Fibroblast of mammary gland (primary cell): ENCODE data around the gene CYBRD1.

ENCODE experiments used
- DNase-seq: peaks from one replicate; pipeline ENCODE4 v3.0.0-alpha.2; 2010; ENCODE audit warnings: low read depth
- H3K4me3 ChIP-seq: 2 replicates; pipeline ENCODE4 v1.5.1; 2011; ENCODE audit warnings: low read depth, mild to moderate bottlenecking, low read length, moderate library complexity; ENCODE audit not compliant: control insufficient read depth
- CTCF ChIP-seq: conservative IDR thresholded peaks from 2 replicates; pipeline ENCODE4 v1.5.1; 2011; ENCODE audit warnings: low read depth, low read length, inconsistent platforms; ENCODE audit not compliant: control insufficient read depth, insufficient read depth

CYBRD1 gene

DNA sequence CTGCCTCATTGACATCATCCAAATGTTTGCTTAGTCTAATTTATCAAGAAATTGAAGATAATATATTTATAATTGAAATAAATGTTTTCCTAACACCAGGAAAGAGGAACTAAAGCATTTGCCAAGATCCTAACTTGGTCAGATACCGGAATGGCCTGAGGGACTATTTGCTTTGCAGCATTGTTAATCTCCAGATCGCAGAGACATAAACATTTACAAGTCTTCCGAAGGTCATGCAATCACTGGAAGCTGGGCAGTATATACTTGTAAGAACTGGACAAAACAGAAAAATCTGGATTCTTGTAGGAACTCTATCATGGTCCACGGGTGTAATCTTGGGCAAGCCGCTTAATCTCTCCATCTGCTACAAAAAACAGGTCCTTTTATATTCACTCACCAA, 42.2 kb downstream of the CYBRD1 start:
- no peak for TF ChIP-seq CTCF
- no peak for DNase-seq
- no peak overlapping the region for H3K4me3 ChIP-seq

DNA sequence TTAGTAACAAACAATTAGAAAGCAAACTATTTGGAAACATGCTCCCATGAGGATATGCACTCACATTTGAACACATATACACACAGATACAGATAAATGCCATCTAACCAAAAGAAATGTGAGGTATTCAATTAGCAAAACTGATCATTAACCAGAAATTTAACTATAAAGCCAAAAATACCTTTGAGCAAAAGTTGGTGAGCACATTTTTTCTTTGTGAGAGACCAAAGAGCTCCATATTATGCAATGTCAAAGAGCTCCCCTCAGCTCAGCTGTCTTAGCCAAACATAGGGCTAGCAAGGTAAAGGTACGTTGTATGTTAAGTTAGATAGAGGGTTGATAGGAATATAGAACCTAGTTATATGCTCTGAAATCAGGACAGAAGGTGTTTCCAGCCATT, 43.8 kb downstream of the CYBRD1 start:
- H3K4me3 ChIP-seq, result no peak overlapping the region
- TF ChIP-seq CTCF, result no peak
- DNase-seq, result no peak

GRCh38 chr2:171566753-171567152, 44.5 kb downstream of the CYBRD1 start:
- TF ChIP-seq CTCF, result no peak
- DNase-seq, result no peak
- no peak overlapping the region for H3K4me3 ChIP-seq

GRCh38 chr2:171568089-171568488, 45.8 kb downstream of the CYBRD1 start:
- peak; percentile 19 for DNase-seq
- H3K4me3 ChIP-seq, result no peak overlapping the region
- TF ChIP-seq CTCF, result peak; percentile 7

DNA sequence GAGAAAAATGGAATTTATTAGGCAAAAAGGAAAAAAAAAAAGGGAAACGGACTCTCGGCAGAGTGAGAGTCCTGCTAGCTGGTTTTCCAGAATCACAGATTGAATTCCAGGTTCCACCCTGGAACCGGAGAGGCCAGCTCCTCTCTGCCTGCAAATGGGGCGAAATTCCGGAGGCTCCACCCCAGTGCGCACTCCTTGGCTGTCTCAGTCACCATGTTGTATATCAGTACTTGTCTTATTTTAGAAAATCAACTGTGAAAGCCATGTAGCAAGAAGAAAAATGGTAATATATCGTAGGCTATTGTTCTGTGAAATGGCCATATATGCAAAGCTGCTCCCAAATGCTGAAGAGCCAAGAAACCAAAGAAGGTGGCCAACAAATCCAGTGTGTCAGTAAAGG, 49.4 kb downstream of the CYBRD1 start:
- no peak overlapping the region for H3K4me3 ChIP-seq
- DNase-seq, result no peak
- no peak for TF ChIP-seq CTCF

DNA sequence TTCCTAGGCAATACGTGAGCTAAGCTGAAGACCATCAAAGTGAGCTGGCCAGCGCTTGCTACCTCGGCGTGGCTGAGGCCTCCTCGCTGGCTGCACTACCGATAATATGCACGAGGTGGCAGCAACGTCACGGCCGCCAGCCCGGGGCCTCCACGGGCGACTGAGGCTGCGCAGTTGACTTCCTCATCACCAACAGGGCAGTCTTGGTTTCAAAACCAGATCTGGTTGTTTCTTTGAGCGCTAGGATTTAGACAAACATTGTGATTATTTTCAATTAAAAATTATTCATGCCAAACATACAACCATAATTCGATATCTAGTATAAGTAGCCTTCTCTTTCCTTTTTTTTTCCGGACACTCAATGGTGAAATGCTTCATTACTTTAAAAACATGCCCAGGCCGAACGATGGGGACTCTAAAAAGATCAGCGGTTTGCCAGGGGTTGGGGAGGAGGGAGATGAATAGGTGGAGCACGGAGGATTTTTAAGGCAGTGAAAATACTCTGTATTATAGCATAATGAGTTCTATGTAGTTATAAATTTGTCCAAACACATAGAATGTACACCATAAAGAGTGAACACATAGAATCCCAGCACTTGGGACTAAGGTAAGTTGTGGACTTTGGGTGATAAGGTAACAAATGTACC, 52.0 kb downstream of the CYBRD1 start:
- no peak overlapping the region for H3K4me3 ChIP-seq
- DNase-seq, result peak; percentile 66

More for the DNA sequence above, 52.0 kb downstream of the CYBRD1 start:
- TF ChIP-seq CTCF, result peak; percentile 91
